Inflammatory macrophage treated with lipopolysaccharide for 4 hours (primary cell): ENCODE results near the gene MIR17HG.
A peak's percentile ranks its signal among the peaks of the same experiment; 100 is the strongest.
"Not testable (repeated sequence)": the region's sequence is repeated elsewhere in the genome, so short reads cannot be mapped to it uniquely, and the experiment has no call there.

Experiments used
- DNase-seq: peaks from one replicate; pipeline ENCODE4 v3.0.0-alpha.2; 2020

The MIR17HG gene

DNA sequence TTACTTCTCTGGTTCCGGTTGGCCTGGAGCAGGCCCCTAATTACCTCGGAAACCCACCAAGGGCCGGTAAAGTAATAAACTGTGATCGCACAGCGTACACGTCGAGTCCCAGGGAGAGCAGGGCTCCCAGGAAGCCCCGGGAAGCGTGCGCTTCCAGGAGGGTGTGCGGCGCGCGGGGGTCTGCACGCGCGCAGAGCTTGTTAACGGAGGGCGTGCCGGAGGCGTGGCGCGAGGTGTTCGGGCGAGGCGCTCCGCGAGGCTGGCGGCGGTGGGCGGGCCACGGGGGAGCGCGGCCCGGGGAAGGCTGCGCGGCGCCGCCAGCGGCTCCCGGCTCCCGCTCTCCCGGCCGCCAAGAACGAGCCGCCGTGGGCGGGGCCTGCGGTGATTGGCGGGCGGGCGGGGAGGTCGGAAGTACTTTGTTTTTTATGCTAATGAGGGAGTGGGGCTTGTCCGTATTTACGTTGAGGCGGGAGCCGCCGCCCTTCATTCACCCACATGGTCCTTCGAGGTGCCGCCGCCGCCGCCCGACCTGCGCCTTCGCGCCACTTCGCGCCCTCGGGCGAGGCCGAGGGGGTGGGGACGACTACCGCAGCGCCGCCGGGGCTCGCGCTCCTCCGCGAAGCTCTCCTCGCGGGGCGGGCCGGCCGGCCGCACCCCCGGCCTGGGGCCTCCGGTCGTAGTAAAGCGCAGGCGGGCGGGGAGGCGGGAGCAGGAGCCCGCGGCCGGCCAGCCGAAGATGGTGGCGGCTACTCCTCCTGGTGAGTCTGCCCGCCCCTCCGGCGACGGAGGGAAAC is at the start of gene MIR17HG:
TSS of gene MIR17HG (plus strand) at position 486 of the 794 bp plus-strand sequence.
- DNase-seq: peak; percentile 90

DNA sequence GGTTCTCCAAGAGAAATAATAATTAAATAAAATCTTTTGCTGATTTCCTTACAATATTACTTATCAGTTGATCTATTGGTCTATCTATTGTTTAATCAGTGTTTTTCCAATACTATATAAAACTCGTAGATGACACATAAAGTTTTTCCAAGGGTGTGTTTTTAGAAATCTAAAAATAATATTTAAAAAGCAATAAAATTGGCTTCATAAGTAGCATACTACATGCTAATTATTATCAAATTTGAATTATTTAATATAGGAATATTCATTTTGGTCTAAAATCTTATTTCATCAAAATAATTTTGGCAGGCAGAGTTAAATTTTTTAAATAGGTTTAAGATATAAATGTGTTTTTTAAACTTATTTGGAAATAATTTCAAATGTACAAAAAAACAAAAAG is 49.4 kb upstream of the MIR17HG start:
- DNase-seq: no peak

DNA sequence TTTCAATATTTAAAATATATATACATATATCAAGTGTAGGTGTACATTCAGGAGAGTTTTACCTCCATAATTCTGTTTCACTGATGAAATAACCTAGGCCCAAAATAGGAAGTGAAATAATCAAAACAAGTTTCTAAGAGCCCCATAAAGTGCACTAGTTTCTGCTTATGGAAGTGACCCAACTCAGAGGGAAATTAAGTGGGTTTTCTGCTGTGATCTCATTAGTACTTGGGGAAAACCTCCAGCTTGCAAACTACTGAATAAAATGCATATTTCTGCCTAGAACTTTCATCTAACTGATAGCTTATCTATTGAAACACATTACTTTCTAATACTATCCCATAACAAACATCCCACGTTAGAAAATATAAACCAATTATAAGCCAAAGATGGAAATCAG is 45.4 kb upstream of the MIR17HG start:
- peak; percentile 24 for DNase-seq

DNA sequence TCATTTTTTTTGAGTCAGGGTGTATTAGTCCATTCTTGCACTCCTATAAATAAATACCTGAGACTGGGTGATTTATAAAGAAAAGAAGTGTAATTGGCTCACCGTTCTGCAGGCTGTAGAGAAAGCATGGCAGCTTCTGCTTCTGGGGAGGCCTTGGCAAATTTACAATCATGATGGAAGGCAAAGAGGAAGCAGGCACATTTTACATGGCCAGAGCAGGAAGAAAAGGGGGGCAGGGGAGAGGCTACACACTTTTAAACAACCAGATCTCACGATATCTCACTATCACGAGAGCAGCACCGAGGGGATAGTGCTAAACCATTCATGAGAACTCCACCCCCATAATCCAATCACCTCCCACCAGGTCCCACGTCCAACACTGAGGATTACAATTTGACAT is 44.5 kb upstream of the MIR17HG start:
- DNase-seq: no peak

DNA sequence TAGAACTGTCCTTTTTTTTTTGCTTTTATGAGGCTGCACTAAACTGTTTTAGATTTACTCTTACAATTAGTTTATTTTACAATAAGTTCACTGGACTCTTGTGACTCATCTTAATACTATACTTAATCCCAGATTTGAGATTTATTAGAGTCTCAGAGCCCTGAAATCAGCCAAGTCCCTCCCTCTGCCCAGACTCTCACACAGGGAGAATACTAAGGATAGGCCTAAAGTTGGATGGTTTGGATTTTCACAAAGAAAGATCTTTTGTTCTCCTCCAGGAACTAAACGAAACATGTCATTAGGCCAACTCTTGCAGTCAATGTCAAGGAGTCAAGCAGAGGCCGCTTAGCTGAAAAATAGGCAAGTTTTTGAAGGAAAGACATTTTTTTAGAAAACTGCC is 42.7 kb upstream of the MIR17HG start:
- DNase-seq: no peak

DNA sequence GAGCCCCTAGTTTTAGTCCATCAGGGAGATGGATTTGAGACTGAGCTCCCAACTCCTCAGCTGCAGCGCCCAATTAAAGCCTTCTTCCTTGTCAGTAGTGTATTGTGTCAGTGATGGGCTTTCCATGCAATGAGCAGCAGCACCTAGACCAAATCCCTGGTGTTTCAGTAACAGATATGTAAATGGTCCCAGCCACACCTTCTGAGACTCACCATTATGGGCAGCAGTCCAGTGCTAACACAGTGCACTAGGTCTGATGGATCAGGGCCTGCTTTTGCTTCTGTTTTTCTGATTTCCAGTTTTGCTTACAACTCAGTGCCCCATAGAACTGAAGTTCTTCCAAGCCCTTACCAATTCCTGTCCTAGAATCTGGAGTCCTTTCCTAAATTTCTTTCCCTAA is 41.8 kb upstream of the MIR17HG start:
- DNase-seq: no peak

DNA sequence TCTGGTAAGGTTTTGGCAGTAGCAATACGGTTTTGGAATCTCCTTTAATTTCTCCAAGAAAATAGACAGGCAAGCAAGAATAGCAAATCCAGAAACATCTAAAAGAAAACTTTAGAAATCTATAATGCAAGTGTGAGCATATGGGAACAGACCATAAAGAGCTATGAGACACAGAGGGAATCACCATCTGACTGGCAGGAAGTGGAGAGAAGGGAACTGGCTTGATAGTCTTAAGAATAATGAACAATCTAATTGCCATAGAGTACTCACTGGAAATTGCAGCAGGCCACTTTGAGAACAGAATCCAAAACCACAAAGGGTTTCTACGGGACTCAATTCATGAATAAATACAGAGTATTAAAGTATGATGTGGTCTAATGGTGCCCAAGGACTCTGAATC is 39.6 kb upstream of the MIR17HG start:
- no peak for DNase-seq

DNA sequence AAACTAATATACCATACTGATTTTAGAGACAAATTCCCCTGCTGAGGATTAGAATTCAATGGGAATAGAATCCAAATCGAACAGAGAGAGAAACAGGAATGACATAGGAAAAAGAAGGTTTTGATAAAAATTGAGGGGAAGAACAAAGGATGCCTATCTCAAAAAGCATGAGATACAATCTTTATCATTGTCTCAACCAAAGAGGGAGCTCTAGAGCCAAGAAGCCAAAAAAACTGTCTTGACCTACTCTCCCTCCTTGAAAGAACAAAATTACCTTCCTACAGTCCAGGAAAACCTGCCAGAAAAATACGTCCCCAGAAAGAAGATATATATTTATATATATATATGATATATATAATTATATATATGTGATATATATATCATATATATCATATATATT is 39.2 kb upstream of the MIR17HG start:
- DNase-seq: no peak

DNA sequence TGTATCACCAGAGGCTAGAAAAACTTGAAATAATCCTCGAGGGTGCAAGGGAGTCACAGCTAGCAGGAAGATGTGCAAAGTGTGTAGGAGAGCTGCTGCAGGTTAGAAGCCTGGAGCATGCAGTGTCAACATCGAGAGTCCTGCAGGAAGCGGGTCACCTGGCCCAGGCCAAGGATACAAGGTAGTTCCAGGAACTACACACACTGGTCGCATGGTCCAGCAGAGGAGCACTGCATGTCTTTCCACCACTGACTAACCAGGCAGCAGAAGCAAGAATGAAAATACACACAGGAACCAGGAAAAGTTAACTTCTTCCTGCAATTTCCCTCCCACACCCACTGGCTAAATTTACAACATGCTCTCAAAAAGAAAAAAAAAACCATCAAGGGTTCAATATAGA is 36.0 kb upstream of the MIR17HG start:
- DNase-seq: no peak

DNA sequence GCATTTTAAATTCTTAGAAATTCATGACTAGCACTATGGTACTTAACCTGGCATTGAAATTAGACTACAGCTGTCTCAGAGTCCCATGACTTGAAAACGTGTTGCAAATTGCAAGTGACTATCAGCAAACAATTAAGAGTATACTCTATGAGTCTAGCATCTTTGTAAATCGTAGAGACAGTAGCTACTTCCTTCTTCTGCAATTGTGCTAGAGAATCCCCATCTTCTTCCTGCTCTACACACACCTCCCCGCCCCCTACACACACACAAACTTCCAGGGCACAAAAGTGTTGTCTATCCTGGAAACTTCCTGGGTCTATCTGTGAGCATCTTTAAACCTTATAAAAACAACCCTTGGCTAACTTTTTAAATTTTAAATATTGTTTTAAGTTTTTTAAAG is 35.2 kb upstream of the MIR17HG start:
- DNase-seq: no peak

DNA sequence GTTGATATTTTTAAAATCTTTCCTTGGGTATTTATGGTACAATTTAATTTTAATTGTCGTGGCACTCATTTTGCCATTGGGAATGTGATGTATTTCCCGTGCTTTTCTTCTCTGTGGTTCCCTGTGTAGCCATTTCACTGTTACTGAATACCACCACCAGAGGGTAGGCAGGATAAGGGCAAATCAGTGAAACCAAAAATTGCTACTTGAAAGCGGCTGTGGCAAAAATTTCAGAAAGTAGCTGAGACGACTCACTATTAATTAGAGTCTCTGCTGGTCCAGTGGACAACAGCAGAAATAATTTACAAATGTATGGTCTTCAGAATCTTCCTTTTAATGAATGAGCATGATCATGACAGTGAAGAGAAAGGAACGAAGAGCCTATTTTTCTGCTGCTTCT is 34.4 kb upstream of the MIR17HG start:
- peak; percentile 21 for DNase-seq

DNA sequence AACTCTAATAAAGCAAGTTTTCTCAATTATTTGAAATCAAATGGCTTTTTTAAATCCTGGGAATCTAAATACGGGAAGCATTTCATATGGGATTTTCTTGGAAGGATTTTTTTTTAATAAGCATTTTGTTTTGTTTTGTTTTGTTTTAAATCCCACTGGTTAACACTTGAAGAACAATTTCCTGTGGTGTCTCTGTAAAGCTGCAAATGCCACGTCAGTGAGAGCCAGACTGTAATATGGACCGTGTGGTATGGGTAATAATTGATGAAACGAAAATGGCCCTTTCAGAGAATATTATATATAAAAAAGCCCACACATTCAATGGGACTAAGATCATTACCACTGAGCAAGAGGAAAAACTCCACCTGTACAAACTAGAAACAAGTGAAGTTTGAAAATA is 33.9 kb upstream of the MIR17HG start:
- no peak for DNase-seq

DNA sequence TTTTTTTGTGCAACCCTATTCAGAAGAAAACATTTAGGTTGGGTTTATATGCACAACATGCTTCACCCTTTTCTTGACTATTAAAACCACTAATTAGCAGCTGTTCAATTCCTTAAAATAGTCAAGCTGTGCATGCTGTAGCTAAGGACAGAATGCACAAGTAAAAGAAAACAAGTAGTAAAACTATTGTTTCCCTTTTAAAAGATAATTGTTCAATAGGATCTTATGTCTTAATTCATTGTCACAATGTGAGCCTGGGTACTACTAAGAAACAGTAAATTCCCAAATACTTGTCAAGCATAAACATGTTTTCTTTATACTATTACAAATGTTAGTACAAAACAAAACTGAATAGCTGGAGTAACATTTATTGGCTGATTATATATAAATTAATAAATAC is 32.6 kb upstream of the MIR17HG start:
- no peak for DNase-seq

DNA sequence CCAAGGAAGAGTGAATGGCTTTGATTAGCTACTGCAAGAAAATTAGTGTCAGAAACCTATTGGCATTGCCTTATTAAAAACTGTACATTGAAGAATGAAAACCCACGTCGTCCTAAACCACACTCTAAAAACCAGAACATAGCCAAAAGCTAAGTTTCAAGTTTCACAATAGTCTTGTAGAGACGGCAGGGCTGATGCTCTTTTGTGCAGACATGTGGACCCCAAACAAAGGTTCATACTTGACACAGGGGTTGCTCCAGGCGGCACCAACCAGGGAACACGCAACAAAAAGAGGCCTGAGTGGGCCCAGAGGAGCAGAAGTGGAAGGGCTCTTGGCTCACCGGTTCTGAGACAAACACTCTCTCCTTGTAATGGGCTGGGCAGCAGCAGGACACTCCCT is 28.6 kb upstream of the MIR17HG start:
- DNase-seq: no peak

DNA sequence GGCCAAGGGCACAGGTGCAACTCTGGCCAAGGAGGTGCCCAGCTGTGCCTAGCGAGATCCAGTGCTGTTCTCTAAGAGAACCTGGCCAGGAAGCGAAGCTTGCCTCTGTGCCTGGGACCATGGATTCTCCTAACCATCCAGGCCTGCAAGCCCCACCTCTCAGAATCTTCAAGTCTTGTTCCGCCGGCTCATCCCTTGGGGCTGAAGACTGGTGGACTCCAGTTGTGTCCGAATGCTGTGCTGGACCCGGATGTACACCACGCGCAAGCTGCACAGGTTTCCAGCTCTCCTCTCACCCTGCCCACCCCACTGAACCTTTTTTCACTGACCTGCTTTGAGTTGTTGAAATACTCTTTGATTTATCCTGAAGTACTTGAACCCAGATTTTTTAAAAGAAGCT is 27.5 kb upstream of the MIR17HG start:
- DNase-seq: no peak

DNA sequence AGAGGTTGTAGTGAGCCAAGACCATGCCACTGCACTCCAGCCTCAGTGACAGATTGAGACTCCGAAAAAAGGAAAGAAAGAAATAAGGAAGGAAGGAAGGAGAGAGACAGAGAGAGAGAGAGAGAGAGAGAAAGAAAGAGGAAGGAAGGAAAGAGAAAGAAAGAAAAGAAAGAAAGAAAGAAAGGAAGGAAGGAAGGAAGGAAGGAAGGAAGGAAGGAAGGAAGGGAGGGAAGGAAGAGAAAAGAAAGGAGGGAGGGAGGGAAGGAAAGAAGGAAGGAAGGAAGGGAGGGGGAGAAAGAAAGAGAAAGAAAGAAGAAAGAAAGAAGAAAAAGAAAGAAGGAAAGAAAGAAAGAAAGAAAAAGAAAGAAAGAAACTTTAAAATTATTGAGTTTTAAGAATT is 26.5 kb upstream of the MIR17HG start:
- not testable (repeated sequence) for DNase-seq

DNA sequence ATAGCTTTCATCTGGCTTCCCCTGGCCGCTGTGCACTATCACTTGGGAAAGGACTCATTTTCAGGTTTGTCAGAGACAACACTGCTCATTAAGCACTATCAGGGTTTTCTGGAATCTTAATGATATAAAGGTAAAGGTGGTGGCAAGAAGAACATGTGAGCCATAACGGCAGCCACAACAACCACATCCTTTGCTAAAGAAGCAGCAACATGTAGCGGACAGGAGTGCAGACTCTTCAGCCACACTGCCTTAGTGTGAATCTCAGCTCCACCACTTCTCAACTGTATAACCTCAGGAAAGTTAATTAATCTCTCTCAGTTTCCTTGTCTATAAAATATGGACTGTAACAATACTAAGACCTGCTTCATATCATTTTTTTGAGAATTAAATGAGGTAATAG is 24.1 kb upstream of the MIR17HG start:
- DNase-seq: no peak

DNA sequence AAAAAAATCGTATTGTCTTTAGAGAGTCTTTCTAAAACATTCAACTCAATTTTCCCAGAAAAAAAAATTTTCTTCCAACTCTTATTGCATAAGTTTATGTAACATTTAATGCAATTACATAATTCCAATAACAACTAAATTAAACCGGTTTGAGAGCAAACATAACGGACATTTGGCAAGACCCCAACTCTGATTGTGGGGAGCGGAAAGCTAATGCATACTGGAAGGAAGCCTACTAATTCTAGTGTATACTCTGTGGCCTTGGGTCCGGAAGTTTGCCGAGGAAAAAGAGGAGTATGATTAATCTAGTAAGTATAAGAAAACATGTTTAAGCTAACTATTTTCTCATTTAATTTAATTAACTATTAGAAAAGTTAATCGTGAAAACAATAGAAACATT is 21.3 kb upstream of the MIR17HG start:
- no peak for DNase-seq

DNA sequence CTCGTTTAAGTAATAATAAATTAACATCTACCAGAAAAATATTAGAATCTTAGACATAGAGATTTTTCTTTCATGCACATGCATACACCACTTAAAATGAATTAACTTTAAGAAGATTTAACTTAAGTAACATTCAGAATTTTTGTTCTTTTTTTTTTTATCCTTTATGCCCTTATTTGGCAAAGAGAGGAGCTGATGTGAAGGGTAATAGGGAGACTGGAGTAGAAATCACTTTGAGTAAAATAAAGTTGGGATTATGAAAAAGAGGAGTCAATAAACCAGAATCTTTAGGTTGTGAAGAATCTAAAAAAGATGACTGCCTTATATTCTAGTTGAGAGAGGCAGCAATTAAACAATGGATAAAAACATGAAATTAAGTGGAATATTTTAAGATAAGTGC is 18.8 kb upstream of the MIR17HG start:
- no peak for DNase-seq

DNA sequence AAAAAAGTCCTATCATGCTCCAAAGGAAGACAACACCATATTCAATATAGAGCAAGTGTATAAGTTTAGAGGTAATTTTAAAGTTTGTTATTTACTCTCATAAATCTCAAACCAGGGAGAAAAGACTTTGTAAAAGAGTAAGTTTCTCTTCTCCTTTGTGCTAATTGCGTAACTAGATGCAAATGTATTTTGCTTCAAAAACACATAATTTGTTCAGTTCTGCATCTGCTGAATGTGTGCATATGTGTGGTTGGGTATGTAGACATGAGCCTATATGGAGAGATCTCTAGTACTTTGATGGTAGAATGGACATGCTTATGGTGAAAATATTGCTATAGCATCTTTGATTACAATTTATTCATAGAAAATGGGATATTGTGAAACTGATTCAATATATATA is 17.8 kb upstream of the MIR17HG start:
- peak; percentile 62 for DNase-seq

DNA sequence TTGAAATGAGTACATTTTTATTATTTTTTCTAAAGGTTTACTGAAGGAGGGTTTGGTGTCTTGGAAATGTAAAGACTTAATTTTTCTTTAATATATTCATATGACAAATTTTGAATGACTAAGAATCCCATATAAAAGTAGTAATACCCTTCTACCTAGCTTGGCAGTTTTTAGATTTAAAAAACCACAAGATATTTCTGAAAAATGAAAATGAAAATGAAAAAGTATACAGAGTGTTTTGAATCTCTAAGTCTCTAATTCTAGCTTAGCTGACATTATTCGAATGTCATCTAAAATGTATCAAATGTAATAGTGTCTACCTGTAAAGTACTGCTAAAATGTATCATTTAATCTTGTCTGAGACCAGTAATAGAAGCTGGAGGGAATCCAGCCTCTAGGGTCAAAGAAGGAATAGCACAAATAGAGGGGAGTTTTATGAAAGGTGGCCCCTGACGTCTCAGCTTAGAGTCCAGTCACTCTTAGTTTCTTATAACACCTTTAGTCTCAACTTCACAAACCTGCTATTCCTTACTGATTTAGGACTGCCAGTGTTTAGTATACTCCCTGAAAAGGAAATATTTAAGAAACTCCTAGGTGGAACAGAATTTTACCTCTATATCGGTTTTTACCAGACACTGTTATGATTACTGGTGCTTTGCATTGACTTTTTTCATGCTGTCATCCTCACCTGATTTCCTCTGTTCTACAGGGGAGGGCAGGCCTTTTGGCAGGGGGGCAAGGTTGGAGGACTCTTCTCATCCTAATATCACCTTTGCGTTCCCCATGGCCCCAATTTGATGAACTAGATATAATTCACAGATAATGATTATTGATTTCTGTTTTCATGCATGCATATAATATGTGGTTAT is 16.2 kb upstream of the MIR17HG start:
- no peak for DNase-seq

DNA sequence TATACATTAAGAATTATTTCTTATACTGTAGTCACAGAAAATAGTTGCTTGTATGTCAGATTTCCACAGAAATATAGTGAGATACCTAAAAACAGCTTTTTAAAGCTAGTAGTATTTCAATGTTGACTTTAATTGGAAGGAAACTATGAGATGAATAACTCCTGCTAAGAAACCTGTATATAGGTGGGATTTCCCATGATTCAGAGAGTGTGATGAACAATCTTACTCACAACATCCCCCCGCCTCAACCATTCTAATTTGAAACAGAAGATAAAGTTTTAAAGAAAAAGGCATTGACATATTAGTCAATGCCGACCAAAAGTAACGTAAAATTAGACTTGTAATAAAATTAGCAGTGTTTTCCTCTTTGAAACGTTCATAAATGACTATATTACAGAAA is 1.4 kb upstream of the MIR17HG start:
- DNase-seq: no peak

DNA sequence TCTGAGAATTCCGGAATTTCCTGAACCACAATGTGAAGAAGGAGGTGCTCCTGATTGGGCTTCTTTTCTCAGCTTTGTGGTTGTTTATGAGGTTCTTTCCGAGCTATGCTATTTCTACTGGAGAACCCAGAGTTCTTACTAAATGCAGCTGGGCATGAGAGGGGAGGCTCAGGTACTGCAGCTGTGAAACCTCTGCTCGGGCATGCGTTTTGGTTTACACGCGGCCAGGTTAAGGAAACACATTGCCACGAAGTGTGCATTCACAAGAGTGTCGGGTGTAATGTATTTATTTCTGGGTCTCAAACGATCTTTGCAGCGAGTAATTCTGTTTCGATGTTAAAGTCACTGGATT is 661 bp upstream of the MIR17HG start:
- DNase-seq: no peak
